Mucosa of descending colon (tissue), 3 donors: Measurements from ENCODE around the gene PGBD5. TPM values are rescaled to one million over a fixed set of nuclear protein-coding genes. Genes with fewer than 3 reads are reported as not detected.

Source experiments
- ATAC-seq: fragments of 200-7000 bp; cut with Tn5 transposase; one replicate; pipeline ENCODE4 v1.9.1; 2020; ENCODE audit warnings: mild to moderate bottlenecking, moderate library complexity
- DNase-seq, 3 donors: peaks; one replicate each; pipeline ENCODE4 v3.0.0-alpha.2; 2020
- H3K36me3 ChIP-seq: fragments of 200-600 bp; one replicate; pipeline ENCODE4 v1.8.0; 2021; ENCODE audit warnings: low read depth, mild to moderate bottlenecking
- H3K4me1 ChIP-seq: fragments of 200-600 bp; one replicate; pipeline ENCODE4 v1.8.0; 2021; ENCODE audit warnings: low read depth, mild to moderate bottlenecking
- H3K4me3 ChIP-seq: fragments of 200-600 bp; one replicate; pipeline ENCODE4 v1.8.0; 2021; ENCODE audit warnings: mild to moderate bottlenecking
- H3K9me3 ChIP-seq: fragments of 200-600 bp; one replicate; pipeline ENCODE4 v1.8.0; 2021; ENCODE audit warnings: mild to moderate bottlenecking
- CTCF ChIP-seq: fragments of 200-600 bp; IDR thresholded peaks from one replicate; pipeline ENCODE4 v1.8.0; 2022; ENCODE audit warnings: antibody characterized with exemption, mild to moderate bottlenecking
- intact Hi-C, 2 donors: fragments of 100-400 bp; cut with DNase I in 1 of 2; cut with micrococcal nuclease in 1 of 2; formaldehyde crosslinking; loops; one replicate each; pipeline versions ENCODE4 v1.11.0 to v1.11.1; 2022; cut with DNase I, micrococcal nuclease
- total RNA-seq, 3 donors: library from RNA; stranded (reverse); fragmentation: NEBNext Ultra II Directional in 2 of 3; extraction: Animal tissue kit (Norgen Biotek cat#: 25700) in 2 of 3; gene quantifications; one replicate each; pipeline versions ENCODE4 v1.2.1 to v1.2.4, GENCODE V29; 2021 to 2023
- donor health status: DM: no; HTN: no; CAD: no; lungs with moderate emphysema.
- donor health status: DM: no; HTN: no; CAD: no.
- donor health status: DM: no; HTN: yes; CAD: no.

The PGBD5 gene
- total RNA-seq, 3 donors from 2014 or later = 1.4 to 3.2 (median 2.7) TPM

- no peak for ATAC-seq
- no peak overlapping the region for H3K4me3 ChIP-seq
- H3K36me3 ChIP-seq = no peaks in the 10 kb centered on the region
- no peak for DNase-seq
- H3K9me3 ChIP-seq = no peaks in the 10 kb centered on the region
- intact Hi-C loops = no loop called here
- H3K4me1 ChIP-seq = peaks cover 14% of the 10 kb centered on the region
- TF ChIP-seq CTCF = no peak
Measured at GRCh38 chr1:230286166-230286889, 139.8 kb downstream of the PGBD5 start.

- no peaks in the 10 kb centered on the region for H3K36me3 ChIP-seq
- H3K4me1 ChIP-seq = peaks cover 20% of the 10 kb centered on the region
- no peaks in the 10 kb centered on the region for H3K9me3 ChIP-seq
- TF ChIP-seq CTCF = no peak
- no peak for DNase-seq
- H3K4me3 ChIP-seq = no peak overlapping the region
- no peak for ATAC-seq
- intact Hi-C loops = no loop called here
Measured at GRCh38 chr1:230285351-230285750, 140.8 kb downstream of the PGBD5 start.

DNA sequence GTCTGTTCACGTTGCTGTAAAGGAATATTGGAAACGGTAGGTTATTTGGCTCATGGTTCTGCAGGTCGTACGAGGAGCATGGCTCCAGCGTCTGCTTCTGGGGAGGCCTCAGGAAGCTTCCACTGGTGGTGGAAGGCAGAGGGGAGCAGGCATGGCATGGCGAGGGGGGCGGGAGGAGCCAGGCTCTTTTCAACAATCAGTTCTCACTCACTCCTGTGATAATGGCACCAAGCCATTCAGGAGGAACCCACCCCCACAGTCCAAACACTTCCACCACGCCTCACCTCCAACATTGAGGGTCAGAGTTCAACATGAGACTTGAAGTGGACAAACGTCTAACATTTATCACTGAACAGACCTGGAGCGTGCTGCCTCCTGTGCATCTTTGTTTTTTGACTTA lies 141.2 kb downstream of the PGBD5 start:
- no peaks in the 10 kb centered on the region for H3K9me3 ChIP-seq
- H3K4me3 ChIP-seq = no peak overlapping the region
- no peak for TF ChIP-seq CTCF
- ATAC-seq (no peak), DNase-seq (no peak)
- intact Hi-C loops = no loop called here
- H3K36me3 ChIP-seq = no peaks in the 10 kb centered on the region
- H3K4me1 ChIP-seq = peaks cover 20% of the 10 kb centered on the region

- no peak for ATAC-seq
- intact Hi-C loops = no loop called here
- no peak for TF ChIP-seq CTCF
- no peak overlapping the region for H3K4me3 ChIP-seq
- H3K9me3 ChIP-seq = no peaks in the 10 kb centered on the region
- DNase-seq = no peak
- H3K36me3 ChIP-seq = no peaks in the 10 kb centered on the region
- peaks cover 20% of the 10 kb centered on the region for H3K4me1 ChIP-seq
Measured at GRCh38 chr1:230283678-230284077, 142.5 kb downstream of the PGBD5 start.

DNA sequence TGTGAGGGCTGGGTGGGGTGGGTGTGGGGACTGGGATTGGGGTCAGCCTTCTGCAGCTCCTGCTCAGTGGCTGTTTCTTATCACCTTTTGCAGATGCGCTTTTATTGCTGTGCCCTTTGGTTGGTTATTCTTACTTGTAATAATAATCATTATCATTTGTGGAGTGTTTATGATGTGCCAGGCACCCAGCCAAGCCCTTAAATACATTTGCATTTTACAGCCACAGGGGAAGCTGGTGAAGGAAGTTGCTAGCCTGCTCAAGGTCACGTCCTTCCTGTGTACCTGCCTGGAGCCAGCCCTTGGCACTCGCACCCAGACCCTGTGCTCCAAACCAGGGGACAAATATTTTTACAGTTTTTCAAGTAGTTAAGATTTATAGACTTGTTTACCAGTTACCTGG lies 144.0 kb downstream of the PGBD5 start:
- DNase-seq = peak; percentile 72 to 94 (median 78)
- peaks cover 20% of the 10 kb centered on the region for H3K4me1 ChIP-seq
- intact Hi-C loops = no loop called here
- H3K9me3 ChIP-seq = no peaks in the 10 kb centered on the region
- no peak overlapping the region for H3K4me3 ChIP-seq
- no peaks in the 10 kb centered on the region for H3K36me3 ChIP-seq
- ATAC-seq = peak; percentile 90
- TF ChIP-seq CTCF = no peak
